T-helper 9 cell (primary cell): ENCODE measurements around the gene OCLN.
"Not testable (repeated sequence)": the region's sequence is repeated elsewhere in the genome, so short reads cannot be mapped to it uniquely, and the experiment has no call there.

Source experiments
- DNase-seq: peaks from one replicate; pipeline ENCODE4 v3.0.0-alpha.2; 2020

Gene OCLN

GRCh38 chr5:69491838-69492390 lies 676 bp upstream of the OCLN start:
- DNase-seq: no peak

- DNase-seq: no peak
Measured at GRCh38 chr5:69492923-69493395, 369 bp downstream of the OCLN start.

GRCh38 chr5:69493396-69494133 lies 975 bp downstream of the OCLN start:
- no peak for DNase-seq

- no peak for DNase-seq
Measured at GRCh38 chr5:69494452-69494851, 1.9 kb downstream of the OCLN start.

- no peak for DNase-seq
Measured at GRCh38 chr5:69497006-69497520, 4.5 kb downstream of the OCLN start.

- DNase-seq: no peak
Measured at GRCh38 chr5:69498384-69498783, 5.8 kb downstream of the OCLN start.

GRCh38 chr5:69502367-69502766 lies 9.8 kb downstream of the OCLN start:
- DNase-seq: no peak

GRCh38 chr5:69502767-69503488 lies 10.3 kb downstream of the OCLN start:
- DNase-seq: no peak

GRCh38 chr5:69504036-69504435 lies 11.4 kb downstream of the OCLN start:
- no peak for DNase-seq

- no peak for DNase-seq
Measured at GRCh38 chr5:69505306-69505705, 12.7 kb downstream of the OCLN start.

GRCh38 chr5:69509212-69509611 lies 16.6 kb downstream of the OCLN start:
- DNase-seq: no peak

GRCh38 chr5:69510694-69511093 lies 18.1 kb downstream of the OCLN start:
- DNase-seq: no peak

GRCh38 chr5:69512740-69513260 lies 20.2 kb downstream of the OCLN start:
- DNase-seq: no peak

GRCh38 chr5:69515570-69515969 lies 23.0 kb downstream of the OCLN start:
- not testable (repeated sequence) for DNase-seq

- DNase-seq: no peak
Measured at GRCh38 chr5:69516769-69517168, 24.2 kb downstream of the OCLN start.

GRCh38 chr5:69517763-69518212 lies 25.2 kb downstream of the OCLN start:
- no peak for DNase-seq

GRCh38 chr5:69519285-69519684 lies 26.7 kb downstream of the OCLN start:
- no peak for DNase-seq

- DNase-seq: no peak
Measured at GRCh38 chr5:69522035-69522434, 29.4 kb downstream of the OCLN start.

- DNase-seq: no peak
Measured at GRCh38 chr5:69525490-69525889, 32.9 kb downstream of the OCLN start.

- no peak for DNase-seq
Measured at GRCh38 chr5:69526660-69527059, 34.1 kb downstream of the OCLN start.

GRCh38 chr5:69527128-69527770 lies 34.7 kb downstream of the OCLN start:
- DNase-seq: no peak

GRCh38 chr5:69528035-69528434 lies 35.4 kb downstream of the OCLN start:
- DNase-seq: no peak

- DNase-seq: no peak
Measured at GRCh38 chr5:69528609-69529008, 36.0 kb downstream of the OCLN start.
